Stimulated activated CD4-positive, alpha-beta T cell treated with anti-CD3 and anti-CD28 coated beads, Interleukin-4, amount 100 ng/mL, for 4 hours (primary cell): ENCODE results near the gene ARHGEF39.
"Not testable (repeated sequence)": the region's sequence is repeated elsewhere in the genome, so short reads cannot be mapped to it uniquely, and the experiment has no call there.

Experiments
- DNase-seq, 2 experiments: peaks; one replicate each; pipeline ENCODE4 v3.0.0-alpha.2; 2020

Gene ARHGEF39

GRCh38 chr9:35649431-35650340 is 15.3 kb downstream of the ARHGEF39 start:
- peak; percentile 44 for DNase-seq

DNA sequence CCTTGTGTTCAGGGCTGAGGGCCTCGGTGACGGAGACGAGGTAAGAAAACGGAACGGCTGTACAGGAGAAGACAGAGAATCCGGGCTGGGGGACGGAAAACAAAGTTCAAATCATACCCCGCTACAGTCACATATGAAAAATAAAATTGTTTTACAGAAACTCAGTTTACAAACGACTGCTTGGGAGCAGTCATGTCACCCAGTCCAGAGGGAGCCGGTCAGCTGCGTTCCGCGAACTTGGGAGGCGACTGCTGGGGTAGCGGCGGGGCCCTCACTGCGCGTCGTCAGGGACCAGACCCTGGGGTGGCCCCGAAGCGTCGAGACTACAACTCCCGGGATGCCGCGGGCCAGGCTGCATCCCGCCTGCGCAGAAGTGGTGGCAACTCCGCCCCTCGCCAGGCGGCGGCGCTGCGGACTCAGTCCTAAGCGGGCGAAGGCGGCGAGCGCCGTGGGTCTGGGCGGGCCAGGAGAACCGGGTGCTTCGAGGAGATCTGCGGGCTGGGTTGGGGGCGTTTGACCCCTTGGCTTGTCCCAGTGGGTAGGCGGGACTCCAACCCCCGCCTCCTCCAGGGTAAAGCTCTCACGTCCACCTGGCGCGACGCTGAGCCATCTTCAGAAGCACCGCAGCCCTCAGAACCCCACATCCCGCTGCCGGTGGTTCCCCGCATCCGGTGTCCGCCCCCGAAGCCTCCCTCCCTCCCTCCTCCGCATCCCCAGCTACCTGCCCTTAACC is 18.3 kb downstream of the ARHGEF39 start:
- DNase-seq, result peak; percentile 87 to 91

GRCh38 chr9:35646153-35646532 is 18.9 kb downstream of the ARHGEF39 start:
- no peak for DNase-seq

DNA sequence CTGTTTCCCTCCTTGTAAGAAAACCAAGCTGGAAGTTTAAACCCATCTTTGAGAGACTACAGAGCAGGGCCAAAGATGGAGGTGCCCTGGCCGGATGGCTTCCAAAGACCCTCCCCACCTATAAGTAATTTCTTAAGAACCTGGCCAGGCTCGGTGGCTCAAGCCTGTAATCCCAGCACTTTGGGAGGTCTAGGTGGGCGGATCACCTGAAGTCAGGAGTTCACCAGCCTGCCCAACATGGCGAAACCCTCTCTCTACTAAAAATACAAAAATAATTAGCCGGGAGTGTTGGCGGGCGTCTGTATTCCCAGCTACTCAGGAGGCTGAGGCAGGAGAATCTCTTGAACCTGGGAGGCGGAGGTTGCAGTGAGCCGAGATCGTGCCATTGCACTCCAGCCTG is 19.3 kb downstream of the ARHGEF39 start:
- not testable (repeated sequence) for DNase-seq

DNA sequence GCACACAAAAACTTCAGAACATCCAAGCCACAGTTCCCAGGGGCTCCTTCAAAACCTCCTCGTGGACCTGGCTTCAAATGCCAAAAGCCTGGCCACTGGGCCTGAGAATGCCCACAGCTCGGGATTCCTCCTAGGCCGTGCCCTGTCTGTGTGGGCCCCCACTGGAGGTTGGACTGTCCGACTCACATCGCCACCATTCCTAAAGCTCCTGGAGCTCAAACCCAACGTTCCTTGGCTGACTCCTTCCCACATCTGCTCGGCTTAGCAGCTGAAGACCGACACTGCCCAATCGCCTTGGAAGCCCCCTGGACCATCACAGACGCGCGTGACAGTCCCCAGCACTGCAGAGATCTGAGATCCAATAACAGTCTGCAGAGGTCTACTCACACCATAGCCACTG is 21.9 kb downstream of the ARHGEF39 start:
- DNase-seq, result no peak

- not testable (repeated sequence) for DNase-seq
These were observed 23.5 kb downstream of the ARHGEF39 start for GRCh38 chr9:35641478-35641877.

GRCh38 chr9:35640431-35640830 is 24.6 kb downstream of the ARHGEF39 start:
- not testable (repeated sequence) for DNase-seq

GRCh38 chr9:35639631-35640030 is 25.4 kb downstream of the ARHGEF39 start:
- no peak for DNase-seq

GRCh38 chr9:35639225-35639624 is 25.8 kb downstream of the ARHGEF39 start:
- DNase-seq, result not testable (repeated sequence)

DNA sequence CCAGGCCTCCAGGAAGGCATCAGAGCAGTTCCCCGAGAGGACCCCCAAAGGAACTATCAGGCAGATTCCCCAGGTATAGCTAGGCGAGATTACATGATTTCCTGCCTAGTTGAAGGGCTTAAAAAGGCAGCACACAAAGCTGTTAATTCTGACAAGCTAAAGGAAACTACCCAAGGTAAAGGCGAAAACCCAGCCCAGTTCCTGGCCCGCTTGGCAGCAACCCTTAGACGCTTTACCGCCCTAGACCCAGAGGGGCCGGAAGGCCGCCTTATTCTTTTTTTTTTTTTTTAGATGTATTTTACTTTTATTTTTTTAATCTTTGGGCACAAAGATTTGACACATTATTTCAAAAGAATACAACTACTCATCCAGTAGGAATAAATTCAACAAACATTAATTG is 26.2 kb downstream of the ARHGEF39 start:
- not testable (repeated sequence) for DNase-seq

DNA sequence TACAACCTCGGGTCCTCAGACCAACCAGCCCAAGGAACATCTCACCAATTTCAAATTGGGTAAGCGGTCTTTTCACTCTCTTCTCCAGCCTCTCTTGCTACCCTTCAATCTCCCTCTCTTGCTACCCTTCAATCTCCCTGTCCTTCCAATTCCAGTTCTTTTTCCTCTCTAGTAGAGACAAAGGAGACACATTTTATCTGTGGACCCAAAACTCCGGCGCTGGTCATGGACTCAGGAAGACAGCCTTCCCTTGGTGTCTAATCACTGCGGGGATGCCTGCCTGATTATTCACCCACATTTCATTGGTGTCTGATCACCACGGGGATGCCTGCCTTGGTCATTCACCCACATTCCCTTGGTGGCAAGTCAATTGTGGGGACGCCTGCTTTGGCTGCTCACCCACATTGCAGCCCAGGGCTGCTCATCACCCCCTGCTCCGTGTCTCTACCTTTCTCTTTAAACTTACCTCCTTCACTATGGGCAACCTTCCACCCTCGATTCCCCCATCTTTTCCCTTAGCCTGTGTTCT is 27.5 kb downstream of the ARHGEF39 start:
- DNase-seq, result not testable (repeated sequence)

DNA sequence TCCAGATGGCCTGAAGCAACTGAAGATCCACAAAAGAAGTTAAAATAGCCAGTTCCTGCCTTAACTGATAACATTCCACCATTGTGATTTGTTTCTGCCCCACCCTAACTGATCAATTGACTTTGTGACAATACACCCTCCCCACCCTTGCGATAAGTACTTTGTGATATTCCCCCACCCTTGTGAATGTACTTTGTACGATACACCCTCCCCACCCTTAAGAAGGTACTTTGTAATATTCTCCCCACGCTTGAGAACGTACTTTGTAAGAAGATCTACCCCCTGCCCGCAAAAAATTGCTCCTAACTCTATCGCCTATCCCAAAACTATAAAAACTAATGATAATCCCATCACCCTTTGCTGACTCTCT is 28.1 kb downstream of the ARHGEF39 start:
- DNase-seq, result not testable (repeated sequence)

DNA sequence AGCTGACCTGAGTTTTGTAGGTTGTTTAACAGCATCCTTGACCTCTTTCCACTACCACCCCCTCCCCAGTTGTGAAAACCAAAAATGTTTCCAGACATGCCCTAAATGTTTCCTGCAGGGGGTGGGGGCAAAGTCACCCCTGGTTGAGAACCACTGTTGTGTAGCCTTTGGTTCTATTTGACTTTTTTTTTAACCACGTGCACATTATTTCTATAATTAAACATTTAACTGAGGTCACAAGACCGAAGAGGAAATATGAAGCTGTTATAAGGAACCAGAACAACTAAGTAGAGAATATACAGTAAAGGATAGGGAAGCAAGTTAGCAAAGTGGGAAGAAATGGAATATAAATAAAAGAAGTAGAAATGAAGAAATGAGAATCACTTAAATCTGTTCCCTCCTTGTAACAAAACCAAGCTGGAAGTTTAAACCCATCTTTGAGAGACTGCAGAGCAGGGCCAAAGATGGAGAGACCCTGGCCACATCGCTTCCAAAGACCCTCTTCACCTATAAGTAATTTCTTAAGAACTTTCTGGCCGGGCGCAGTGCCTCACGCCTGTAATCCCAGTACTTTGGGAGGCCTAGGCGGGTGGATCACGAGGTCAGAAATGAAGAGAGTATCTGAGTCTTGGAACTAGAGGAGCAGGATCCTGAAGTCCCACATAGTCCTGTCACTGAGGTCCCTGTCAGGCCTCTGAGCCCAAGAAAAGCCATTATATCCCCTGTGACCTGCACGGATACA is 28.7 kb downstream of the ARHGEF39 start:
- DNase-seq, result no peak

DNA sequence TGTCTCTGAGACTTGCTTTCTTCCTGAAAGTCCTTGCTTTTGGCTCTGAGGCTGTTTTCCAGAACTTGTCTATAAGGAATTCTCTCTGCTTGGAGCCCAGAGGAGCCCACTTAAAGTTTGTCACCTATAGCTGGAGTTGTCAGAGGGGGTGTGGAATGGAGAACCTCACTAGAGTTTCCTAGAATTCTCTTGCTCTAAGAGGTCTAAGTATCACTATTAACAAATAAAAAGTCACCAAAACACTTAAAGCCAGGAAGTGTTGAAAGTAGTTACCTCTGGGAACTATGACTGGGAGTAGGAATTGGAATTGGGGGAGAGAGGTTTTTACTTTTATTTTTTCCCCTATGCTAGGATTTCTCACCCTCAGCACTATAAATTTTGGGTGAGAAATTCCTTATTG is 29.3 kb downstream of the ARHGEF39 start:
- no peak for DNase-seq

DNA sequence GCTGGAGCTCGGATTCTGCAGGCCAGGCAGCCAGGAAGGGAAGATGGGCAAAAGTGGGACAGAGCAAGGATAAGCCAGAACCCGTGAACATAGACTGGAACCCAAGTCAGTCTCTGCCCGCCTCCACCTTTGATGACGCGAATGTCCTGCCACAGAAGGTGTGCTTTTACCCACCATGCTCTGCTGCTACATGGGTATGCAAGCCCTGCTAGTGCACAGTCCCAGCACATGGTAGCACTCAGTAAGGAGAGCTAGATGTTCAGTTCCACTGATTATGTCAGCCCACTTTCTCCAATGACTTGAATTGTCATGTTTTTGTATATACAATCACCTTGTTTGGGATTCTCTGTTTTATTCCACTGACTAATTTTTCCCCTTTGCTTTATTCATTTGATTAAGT is 35.4 kb downstream of the ARHGEF39 start:
- DNase-seq, result no peak

DNA sequence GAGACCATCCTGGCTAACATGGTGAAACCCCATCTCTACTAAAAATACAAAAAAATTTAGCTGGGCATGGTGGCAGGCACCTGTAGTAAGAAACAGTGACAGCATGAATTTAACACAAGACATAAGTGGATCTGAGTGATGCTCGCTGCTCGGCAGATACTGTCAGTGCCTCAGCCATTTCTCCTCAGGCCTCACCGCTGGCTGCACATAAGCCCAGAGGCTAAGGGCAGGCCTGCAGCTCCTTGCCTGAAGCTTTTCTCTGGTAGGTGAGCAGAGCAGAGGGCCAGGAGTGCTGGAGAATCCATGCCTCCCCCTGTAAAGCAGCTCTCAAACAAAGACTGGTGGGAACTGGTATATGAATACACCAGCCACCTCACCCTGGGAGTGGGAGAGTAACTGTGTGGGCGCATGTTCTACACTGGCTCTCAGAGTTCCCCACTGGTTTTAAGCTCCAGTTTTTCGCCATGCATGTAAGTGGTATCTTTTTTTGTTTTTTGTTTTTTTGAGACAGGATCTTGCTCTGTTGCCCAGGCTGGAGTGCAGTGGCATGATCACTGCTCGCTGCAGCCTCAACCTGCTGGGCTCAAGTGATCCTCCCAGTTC is 36.5 kb downstream of the ARHGEF39 start:
- DNase-seq, result no peak

DNA sequence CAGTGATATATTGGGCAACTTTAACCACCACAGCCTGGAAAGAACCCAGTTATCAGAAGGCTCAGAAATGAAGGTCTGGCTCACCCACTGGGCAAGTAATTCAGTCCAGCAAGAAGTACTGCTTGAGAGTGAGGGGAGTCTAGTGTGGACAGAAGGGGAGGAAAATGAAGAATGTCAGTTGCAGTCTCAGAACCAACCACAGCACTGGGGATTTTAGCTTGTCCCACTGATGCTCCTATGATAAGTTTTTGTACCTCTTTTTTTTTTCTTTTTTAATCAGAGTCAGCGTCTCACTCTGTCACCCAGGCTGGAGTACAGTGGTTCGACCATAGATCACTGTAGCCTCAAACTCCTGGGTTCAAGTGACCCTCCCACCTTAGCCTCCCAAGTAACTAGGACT is 37.4 kb downstream of the ARHGEF39 start:
- DNase-seq, result no peak

DNA sequence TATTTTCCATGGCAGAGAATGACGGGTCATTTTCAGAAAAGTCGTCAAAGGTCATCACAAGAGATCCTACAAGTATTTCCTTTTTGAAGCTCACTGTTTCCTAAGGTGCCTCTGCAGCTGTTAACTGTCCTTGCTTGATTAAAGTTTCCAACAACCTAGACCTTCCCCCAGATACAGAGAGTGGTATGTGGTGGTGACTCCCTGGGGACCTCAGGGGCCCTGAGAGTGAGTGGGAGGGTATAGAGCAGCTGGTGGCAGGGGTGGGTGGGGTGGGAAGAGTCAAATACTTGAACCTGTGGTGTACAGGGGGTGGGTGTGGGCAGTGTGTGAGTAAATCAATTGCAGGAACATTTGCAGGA is 45.2 kb downstream of the ARHGEF39 start:
- DNase-seq, result peak in 1 of 2 experiments; percentile 23

- peak in 1 of 2 experiments; percentile 24 for DNase-seq
These were observed 45.9 kb downstream of the ARHGEF39 start for GRCh38 chr9:35618854-35619799.

GRCh38 chr9:35618325-35618727 is 46.7 kb downstream of the ARHGEF39 start, which contains the start of gene CD72:
Gene CD72 (minus strand): TSS chr9:35618413. CDS start chr9:35618303, 110 bp downstream.
- DNase-seq, result no peak

DNA sequence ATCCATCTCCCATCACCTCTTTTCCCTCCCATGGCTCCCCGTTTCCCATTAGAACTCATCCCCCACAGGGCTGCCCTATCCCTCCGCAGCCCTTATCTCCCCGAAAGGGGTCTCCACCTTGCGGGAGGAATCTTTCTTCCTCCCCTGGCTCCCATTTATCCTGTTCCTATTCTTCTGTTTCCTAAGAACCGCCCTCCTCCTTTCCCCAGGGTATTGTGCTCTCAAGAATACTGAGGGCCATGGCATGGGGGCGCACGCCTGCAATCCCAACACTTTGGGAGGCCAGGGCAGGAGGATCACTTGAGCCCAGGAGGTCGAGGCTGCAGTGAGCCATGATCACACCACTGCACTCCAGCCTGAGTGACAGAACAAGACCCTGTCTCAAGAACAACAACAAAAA is 47.4 kb downstream of the ARHGEF39 start:
- no peak for DNase-seq
